Kidney epithelial cell (primary cell): ENCODE measurements around the gene SIGLEC11. TPM values are rescaled to one million over a fixed set of nuclear protein-coding genes. Genes with fewer than 3 reads are reported as not detected.

Experiments
- DNase-seq: peaks from one replicate; pipeline ENCODE4 v3.0.0-alpha.2; 2010; ENCODE audit warnings: low read depth
- H3K27me3 ChIP-seq: 2 replicates; pipeline ENCODE4 v1.6.0; 2011; ENCODE audit warnings: low read length; ENCODE audit not compliant: control insufficient read depth, insufficient read depth
- H3K36me3 ChIP-seq: 2 replicates; pipeline ENCODE4 v1.5.1; 2011; ENCODE audit warnings: low read length; ENCODE audit not compliant: control insufficient read depth, insufficient read depth
- H3K4me3 ChIP-seq: 2 replicates; pipeline ENCODE4 v1.5.1; 2011; ENCODE audit warnings: low read depth, mild to moderate bottlenecking, control low read depth, low read length
- CTCF ChIP-seq: IDR thresholded peaks from 2 replicates; pipeline ENCODE4 v1.5.1; 2011; ENCODE audit warnings: mild to moderate bottlenecking, moderate library complexity, low read length, control low read depth, inconsistent platforms; ENCODE audit not compliant: insufficient read depth, poor library complexity, severe bottlenecking
- total RNA-seq: library from RNA; depleted of rRNA; stranded (reverse); fragments of >200 nt; gene quantifications from 2 replicates; pipeline ENCODE4 v1.2.3, GENCODE V29; 2015

The SIGLEC11 gene
- total RNA-seq, 1 donor from 2014 or later: not detected

DNA sequence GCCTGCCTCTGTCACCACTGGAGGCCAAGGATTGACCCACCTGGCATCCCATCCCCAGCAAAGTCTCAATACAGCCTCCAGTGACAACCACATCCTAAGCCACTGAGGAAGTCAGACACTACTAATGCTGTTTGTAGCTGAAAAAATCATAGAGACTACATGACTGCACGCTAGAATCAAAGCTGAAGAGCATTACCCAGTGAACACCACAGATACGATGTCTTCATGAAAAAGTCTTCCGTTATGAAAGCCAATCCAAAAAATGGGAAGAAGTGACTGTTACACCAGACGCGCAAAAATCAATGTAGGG lies 20.5 kb downstream of the SIGLEC11 start:
- DNase-seq: no peak
- no peak overlapping the region for H3K4me3 ChIP-seq
- no peaks in the 10 kb centered on the region for H3K36me3 ChIP-seq
- H3K27me3 ChIP-seq: peaks cover 2% of the 10 kb centered on the region
- no peak for TF ChIP-seq CTCF

DNA sequence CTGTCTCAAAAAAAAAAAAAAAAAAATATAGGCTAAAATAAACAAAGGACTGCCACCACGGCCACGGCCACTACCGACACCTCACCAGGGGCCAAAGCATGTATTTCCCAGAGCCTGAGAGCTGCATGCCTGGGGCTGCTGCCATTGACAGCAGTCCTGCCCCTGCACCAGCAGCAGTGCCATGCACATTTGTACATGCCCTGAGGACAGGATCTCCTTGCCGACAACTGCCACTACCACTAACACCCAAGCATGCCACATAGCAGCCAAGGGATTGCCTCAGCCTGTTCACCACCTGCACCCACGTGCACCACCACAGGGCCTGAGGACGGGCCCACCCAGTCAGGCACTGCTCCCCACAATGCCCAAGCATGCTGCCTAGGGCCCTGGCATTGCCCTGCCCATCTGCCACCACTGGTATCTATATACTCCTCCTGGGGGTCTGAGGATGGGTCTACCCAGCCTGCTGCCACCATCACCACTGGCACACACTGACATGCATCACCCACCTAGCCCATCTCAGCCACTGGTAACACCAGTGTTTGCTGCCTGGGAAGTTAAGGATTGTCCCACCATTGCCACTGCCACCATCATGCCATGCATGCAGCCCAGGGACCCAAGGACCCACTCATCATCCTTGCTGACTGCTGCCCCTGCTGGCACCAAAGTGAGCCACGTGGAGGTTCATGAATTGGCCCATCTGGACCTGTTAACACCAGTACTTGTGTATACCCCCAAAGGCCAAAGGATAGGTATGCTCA lies 21.1 kb downstream of the SIGLEC11 start:
- TF ChIP-seq CTCF: no peak
- Histone ChIP-seq H3K36me3 (no peaks in the 10 kb centered on the region), H3K4me3 (no peak overlapping the region), H3K27me3 (peaks cover 2% of the 10 kb centered on the region)
- no peak for DNase-seq

GRCh38 chr19:49938662-49939061 lies 22.3 kb downstream of the SIGLEC11 start:
- Histone ChIP-seq H3K27me3 (peaks cover 2% of the 10 kb centered on the region), H3K4me3 (no peak overlapping the region), H3K36me3 (no peaks in the 10 kb centered on the region)
- no peak for TF ChIP-seq CTCF
- DNase-seq: no peak

DNA sequence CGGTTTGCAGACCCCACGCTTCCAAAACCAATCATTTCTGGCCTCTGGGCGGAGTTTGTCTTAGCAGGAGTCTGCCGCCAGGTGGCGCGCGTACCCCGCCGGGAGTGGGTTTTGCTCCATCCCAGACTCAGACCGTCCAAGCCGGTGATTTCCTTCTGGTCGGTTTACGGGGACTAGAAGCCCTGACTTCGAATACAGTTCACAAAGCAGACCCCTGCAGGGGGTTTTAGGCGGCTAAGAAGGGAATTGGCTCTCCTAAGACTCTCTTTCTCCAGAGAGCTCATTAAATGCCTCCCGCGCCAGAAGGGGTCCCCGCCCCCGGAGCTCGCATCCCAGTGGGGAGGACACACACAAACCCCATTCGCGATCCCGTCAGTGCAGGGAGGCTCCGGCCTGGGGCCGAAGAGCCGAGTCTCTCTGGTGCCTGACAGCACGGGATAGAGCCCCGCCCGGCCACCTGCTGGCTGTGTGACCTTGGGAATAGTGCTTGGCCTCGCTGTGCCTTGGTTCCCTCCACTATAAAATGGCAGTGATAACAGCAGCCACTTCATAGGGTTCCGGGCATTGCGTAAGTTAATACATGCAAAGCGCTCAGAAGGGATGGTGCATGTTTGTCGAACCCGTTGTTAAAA lies 23.1 kb downstream of the SIGLEC11 start:
- TF ChIP-seq CTCF: peak; percentile 98
- DNase-seq: no peak
- H3K27me3 ChIP-seq: peaks cover 2% of the 10 kb centered on the region
- H3K4me3 ChIP-seq: peak overlapping the region; percentile 3
- peaks cover under 1% of the 10 kb centered on the region for H3K36me3 ChIP-seq

- TF ChIP-seq CTCF: no peak
- Histone ChIP-seq H3K27me3 (peaks cover 2% of the 10 kb centered on the region), H3K36me3 (peaks cover 2% of the 10 kb centered on the region), H3K4me3 (no peak overlapping the region)
- DNase-seq: no peak
These were observed 24.4 kb downstream of the SIGLEC11 start for GRCh38 chr19:49936549-49936948.
